HG03342 (cell line): ENCODE data around the gene PYGB.
"Not testable (repeated sequence)": the region's sequence is repeated elsewhere in the genome, so short reads cannot be mapped to it uniquely, and the experiment has no call there.

ENCODE experiments used
- ATAC-seq: cut with Tn5 transposase; IDR thresholded peaks from one replicate; pipeline ENCODE4 v1.9.1; 2021; ENCODE audit warnings: mild to moderate bottlenecking, moderate library complexity; ENCODE audit not compliant: unreplicated experiment

The PYGB gene

GRCh38 chr20:25229486-25230165 lies 18.3 kb upstream of the PYGB start:
- no peak for ATAC-seq

- ATAC-seq: no peak
Observed at GRCh38 chr20:25230166-25230831, 17.6 kb upstream of the PYGB start.

DNA sequence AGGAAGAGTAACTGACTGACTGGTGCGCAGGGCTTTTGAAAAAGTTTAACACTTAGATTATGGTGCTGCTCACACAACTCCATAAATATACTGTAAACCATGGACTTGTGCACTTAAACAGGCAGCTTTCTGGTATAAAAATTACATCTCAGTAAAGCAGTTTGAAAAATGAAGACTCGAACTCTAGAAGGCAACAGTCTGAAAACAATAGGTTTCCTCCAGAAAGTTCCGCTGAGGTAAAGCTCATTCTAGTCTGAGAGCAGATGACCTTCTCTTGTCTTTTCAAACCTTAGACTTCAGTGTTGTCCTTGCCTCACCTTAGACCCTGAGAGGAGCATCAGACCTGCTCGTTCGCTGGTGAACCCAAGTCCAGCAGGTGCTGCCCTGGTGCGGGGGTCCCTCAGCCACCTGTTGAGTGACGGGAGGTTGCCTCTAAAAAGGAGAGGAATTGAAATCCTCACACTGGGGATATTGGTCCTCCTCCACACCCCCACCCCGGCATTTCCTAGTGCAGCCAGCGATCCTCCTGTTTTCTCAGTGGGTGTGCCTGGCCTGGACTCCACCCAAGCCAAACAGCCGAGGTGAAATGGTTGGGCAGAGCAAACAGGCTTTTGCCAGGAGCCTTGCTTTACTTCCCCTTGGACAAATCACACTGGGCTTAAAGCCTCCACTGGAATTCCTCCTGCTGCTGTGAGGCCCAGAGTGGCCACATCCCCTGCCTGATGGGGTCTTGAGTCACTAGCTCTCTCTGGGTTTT lies 14.7 kb upstream of the PYGB start:
- no peak for ATAC-seq

GRCh38 chr20:25234009-25234849 lies 13.7 kb upstream of the PYGB start:
- ATAC-seq: not testable (repeated sequence)

DNA sequence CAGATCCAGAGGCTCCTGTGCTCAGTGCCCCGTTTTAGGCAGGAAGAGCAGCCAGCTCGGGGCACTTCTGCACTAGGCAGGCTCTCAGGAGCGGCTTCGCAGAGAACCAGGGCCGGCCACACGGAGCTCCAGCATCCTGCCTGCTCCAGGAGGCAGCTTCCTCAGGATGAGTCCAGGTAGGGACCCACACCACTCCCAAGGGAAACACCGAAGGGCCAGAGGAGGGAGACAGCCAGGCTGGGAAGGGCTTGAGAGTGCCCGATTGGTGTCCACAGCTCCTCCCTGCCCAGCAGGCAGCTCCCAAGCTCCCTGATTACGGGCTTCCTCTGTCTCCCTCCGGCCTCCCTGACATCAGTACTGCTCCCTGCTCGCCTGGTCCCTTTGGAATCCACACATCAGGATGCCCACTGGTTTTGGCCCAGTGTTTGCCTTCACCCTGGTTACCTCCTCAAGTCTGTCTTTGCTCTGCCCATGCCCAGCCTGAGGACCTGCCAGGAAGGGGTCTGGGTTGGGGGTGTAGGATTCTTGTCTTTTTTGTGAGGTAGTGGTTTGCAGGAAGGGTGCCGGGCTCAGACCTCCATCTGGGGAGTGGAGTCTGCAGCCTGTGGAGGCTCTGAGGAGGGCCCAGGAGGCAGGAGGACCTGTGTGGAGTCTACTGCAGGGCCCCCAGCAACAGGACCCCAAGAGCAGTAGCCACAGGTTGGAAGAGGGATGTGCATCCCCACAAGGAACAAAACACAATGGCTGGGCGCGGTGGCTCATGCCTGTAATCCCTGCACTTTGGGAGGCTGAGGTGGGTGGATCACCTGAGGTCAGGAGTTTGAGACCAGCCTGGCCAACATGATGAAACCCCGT lies 11.2 kb upstream of the PYGB start:
- ATAC-seq: no peak

GRCh38 chr20:25237610-25238318 lies 10.1 kb upstream of the PYGB start:
- no peak for ATAC-seq

GRCh38 chr20:25238319-25239037 lies 9.4 kb upstream of the PYGB start:
- ATAC-seq: no peak

DNA sequence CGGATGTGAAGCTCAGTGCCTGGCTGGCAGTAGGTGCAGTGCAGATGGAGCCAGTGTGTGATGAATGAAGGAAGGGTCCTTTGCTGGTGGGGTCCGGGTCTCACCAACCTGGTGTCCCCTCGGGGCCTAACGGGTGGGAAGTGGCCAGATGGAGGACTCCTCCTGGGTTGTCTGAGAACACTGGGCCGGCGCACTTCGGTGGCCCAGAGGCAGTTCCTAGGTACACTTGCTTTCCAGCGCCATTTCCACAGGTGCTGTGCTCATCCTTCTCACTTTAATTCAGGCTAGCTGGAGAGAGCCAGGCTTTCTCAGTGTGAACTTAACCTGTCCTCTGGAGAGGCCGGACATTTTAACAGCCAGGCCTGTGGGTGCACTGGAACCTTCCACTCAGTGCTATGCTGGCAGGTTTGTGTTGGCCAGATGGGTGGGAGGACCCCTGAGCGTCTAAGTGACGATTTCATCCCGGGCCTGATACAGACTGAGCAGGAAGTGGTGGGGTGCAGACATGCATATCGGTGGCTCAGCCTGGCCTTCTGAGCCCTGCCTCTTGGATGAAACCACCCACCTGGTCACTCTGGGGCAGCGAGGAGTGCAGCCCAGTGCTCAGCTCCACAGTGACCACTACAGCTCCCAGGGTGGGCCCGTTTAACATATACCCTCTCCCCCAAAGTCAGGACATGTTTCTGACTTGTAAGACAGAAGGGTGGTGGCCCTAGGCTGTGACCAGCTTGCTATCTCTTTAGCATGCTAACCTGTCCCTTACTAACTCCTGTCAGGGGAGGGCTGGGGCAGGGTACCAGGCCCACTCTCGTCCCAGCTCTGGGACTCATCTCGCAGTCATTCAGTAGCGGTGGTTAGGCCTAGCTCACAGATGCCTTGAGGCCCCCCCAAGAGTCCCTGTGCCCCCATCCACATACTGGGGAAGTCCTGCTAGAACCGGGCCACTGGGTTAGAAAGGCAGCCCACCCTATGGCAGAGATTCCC lies 8.2 kb upstream of the PYGB start:
- peak; percentile 60 for ATAC-seq

- not testable (repeated sequence) for ATAC-seq
Observed at GRCh38 chr20:25240851-25241658, 6.8 kb upstream of the PYGB start.

DNA sequence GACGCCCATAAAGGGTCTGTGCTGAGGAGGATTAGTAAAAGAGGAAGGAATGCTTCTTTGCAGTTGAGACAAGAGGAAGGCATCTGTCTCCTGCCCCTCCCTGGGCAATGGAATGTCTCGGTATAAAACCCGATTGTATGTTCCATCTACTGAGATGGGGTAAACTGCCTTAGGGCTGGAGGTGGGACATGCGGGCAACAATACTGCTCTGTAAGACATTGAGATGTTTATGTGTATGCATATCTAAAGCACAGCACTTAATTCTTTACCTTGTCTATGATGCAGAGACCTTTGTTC lies 6.3 kb upstream of the PYGB start:
- not testable (repeated sequence) for ATAC-seq

DNA sequence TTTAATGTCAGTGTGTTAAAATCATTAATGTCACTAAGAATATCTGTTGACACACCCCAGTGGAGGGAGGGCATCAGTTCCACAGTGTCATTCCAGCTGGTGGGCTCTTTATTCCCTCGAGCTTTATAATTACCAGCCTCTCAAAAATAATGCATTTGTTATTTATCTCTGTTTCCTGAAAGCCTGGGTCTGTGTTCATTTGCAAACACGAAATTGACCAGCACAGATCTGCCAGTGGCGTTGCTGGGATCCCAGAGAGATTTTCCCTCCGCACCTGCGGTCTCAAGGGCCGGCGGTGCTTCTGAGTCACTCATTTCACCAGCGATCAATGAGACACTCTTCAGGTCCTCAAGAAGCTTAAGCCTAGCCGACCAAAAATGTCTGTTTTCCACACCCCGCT lies 5.7 kb upstream of the PYGB start:
- ATAC-seq: no peak

DNA sequence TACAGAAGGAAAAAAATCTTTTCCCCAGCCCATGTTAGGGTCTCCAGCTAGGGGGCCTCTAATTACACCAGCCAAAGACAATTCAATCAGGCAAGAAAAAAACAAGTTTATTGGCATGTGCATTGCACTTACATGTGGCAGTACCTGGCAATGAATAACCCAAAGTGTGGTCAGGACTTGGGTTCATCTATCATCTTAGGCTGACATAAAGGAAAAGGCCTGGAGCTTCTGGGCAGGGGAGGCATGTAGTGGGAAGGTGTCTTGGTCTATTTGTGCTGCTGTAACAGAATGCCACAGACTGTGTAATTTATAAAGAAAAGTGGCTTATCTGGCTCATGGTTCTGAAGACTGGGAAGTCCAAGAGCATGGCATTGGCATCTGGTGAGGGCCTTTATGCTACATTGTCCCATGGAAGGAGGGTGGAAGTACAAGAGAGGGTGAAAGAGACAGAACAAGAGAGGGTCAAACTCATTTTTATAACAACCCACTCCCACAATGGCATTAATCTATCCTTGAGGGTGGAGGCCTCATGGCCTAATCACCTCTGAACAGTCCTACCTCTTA lies 4.4 kb upstream of the PYGB start:
- no peak for ATAC-seq

DNA sequence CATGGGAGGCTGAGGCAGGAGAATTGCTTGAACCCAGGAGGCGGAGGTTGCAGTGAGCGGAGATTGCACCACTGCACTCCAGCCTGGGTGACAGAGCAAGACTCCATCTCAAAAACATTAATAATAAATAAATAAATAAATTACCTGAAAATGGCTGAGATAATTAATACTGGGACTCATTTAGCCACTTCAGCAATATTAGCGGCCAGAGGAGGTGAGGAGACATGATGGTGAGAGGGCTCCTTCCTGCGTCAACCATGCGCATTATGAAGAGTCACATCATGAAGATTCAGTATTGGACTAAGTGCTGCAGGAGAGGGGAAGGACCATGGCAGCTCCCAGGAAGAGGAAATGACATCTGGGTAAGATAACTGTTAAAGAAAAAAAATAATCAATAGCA lies 2.9 kb upstream of the PYGB start:
- ATAC-seq: no peak

- no peak for ATAC-seq
Observed at GRCh38 chr20:25245461-25245860, 2.4 kb upstream of the PYGB start.

GRCh38 chr20:25246182-25246999 lies 1.5 kb upstream of the PYGB start:
- ATAC-seq: no peak

- ATAC-seq: peak; percentile 1
Observed at GRCh38 chr20:25247000-25247517, 826 bp upstream of the PYGB start.
